HCT116 (cell line): Measurements from ENCODE around the gene SORL1-AS1.

ENCODE experiments used
- ATAC-seq: fragments of 200-7000 bp; cut with Tn5 transposase; 2 replicates; pipeline ENCODE4 v1.9.1; 2020; ENCODE audit warnings: mild to moderate bottlenecking, moderate library complexity
- BruUV-seq: library from RNA; stranded (reverse); fragments of 400-500 nt; replicated peaks from 2 replicates; lab custom pipeline; 2021; lab: Mats Ljungman, UMichigan
- CTCF ChIA-PET: fragments of 300-600 bp; sonication (Branson Sonifier 250); formaldehyde crosslinking; loops from one replicate; lab custom pipeline; 2021; ENCODE audit warnings: antibody characterized with exemption; lab: Charles Lee
- POLR2A ChIA-PET: fragments of 300-600, 350-600 bp; sonication (Branson Sonifier 250); formaldehyde crosslinking; loops from one replicate; lab custom pipeline; 2021; ENCODE audit warnings: antibody characterized with exemption; lab: Charles Lee
- RAD21 ChIA-PET, 2 experiments: fragments of 300-600 bp; sonication (Branson Sonifier 250); formaldehyde crosslinking; loops; one replicate each; lab custom pipeline; 2023; ENCODE audit warnings: low total read pairs in 2 of 2; ENCODE audit not compliant: uncharacterized antibody in 2 of 2, unreplicated experiment in 2 of 2, low non-redundant PET in 1 of 2; lab: Charles Lee
- DNase-seq: peaks from one replicate; pipeline ENCODE4 v3.0.0-alpha.2; 2010; ENCODE audit warnings: low read depth, low spot score
- H2AFZ ChIP-seq: fragments of 200-600 bp; shearing (Covaris generic), sonication (generic); 2 replicates; pipeline ENCODE4 v1.6.1; 2017; ENCODE audit warnings: low read depth, mixed run types, mixed read lengths, antibody characterized with exemption, low read length; ENCODE audit not compliant: poor library complexity, severe bottlenecking
- H3K27ac ChIP-seq: 2 replicates; pipeline ENCODE4 v1.5.1; 2012; ENCODE audit warnings: low read depth, low read length
- H3K27me3 ChIP-seq: fragments of 200-600 bp; sonication (generic); 2 replicates; pipeline ENCODE4 v1.6.1; 2016; ENCODE audit warnings: mixed run types, low read length, mixed read lengths; ENCODE audit not compliant: insufficient read depth
- H3K36me3 ChIP-seq, 2 experiments: fragments of 200-500 bp in 1 of 2; fragments of 200-600 bp in 1 of 2; sonication (Bioruptor generic) in 1 of 2; sonication (generic) in 1 of 2; 2 replicates each; pipeline versions ENCODE4 v1.5.1 to v1.6.1; 2014 to 2016; ENCODE audit warnings: low read length in 2 of 2, inconsistent platforms in 1 of 2, mixed read lengths in 1 of 2, mixed run types in 1 of 2; ENCODE audit not compliant: insufficient read depth in 2 of 2, control insufficient read depth in 1 of 2
- H3K4me1 ChIP-seq, 2 experiments: fragments of 200-600 bp in 1 of 2; sonication (generic) in 1 of 2; 2 replicates each; pipeline versions ENCODE4 v1.5.1 to v1.6.1; 2012 to 2017; ENCODE audit warnings: low read length in 2 of 2, inconsistent platforms in 1 of 2, mild to moderate bottlenecking in 1 of 2, mixed read lengths in 1 of 2, mixed run types in 1 of 2, moderate library complexity in 1 of 2; ENCODE audit not compliant: insufficient read depth in 2 of 2, control insufficient read depth in 1 of 2
- H3K4me2 ChIP-seq: fragments of 200-600 bp; sonication (generic); 2 replicates; pipeline ENCODE4 v1.6.1; 2017; ENCODE audit warnings: mixed run types, low read length, mixed read lengths
- H3K4me3 ChIP-seq, 2 experiments: fragments of 200-600 bp in 1 of 2; sonication (generic) in 1 of 2; replicated peaks in 1 of 2; 2 replicates each; pipeline ENCODE4 v1.5.1; 2011 to 2016; ENCODE audit warnings: low read length in 2 of 2, control low read depth in 1 of 2, low read depth in 1 of 2, mild to moderate bottlenecking in 1 of 2, mixed read lengths in 1 of 2, mixed run types in 1 of 2
- H3K79me2 ChIP-seq: fragments of 200-600 bp; sonication (generic); 2 replicates; pipeline ENCODE4 v1.6.1; 2017; ENCODE audit warnings: mild to moderate bottlenecking, mixed run types, low read length, moderate library complexity, mixed read lengths; ENCODE audit not compliant: insufficient read depth
- H3K9ac ChIP-seq: fragments of 200-600 bp; sonication (generic); 2 replicates; pipeline ENCODE4 v1.6.1; 2016; ENCODE audit warnings: low read length, mixed read lengths
- H3K9me2 ChIP-seq: fragments of 200-600 bp; sonication (generic), shearing (Covaris generic); 2 replicates; pipeline ENCODE4 v1.6.1; 2017; ENCODE audit warnings: mixed run types, mild to moderate bottlenecking, moderate library complexity; ENCODE audit not compliant: insufficient read depth
- H3K9me3 ChIP-seq, 2 experiments: fragments of 200-500 bp in 1 of 2; fragments of 200-600 bp in 1 of 2; sonication (Bioruptor generic) in 1 of 2; sonication (generic) in 1 of 2; 2 replicates each; pipeline ENCODE4 v1.6.1; 2014 to 2017; ENCODE audit warnings: low read length in 2 of 2, mixed read lengths in 2 of 2, inconsistent platforms in 1 of 2, low read depth in 1 of 2, mild to moderate bottlenecking in 1 of 2, mixed run types in 1 of 2, moderate library complexity in 1 of 2; ENCODE audit not compliant: control insufficient read depth in 1 of 2, insufficient read depth in 1 of 2
- H4K20me1 ChIP-seq: fragments of 200-600 bp; sonication (generic), shearing (Covaris generic); 2 replicates; pipeline ENCODE4 v1.6.1; 2017; ENCODE audit warnings: mixed run types, mild to moderate bottlenecking, moderate library complexity; ENCODE audit not compliant: insufficient read depth
- ELF1 ChIP-seq: IDR thresholded peaks from 2 replicates; pipeline ENCODE4 v1.6.1; 2012; ENCODE audit warnings: low read depth, borderline replicate concordance
- EZH2 ChIP-seq: fragments of 200-600 bp; sonication (generic); IDR thresholded peaks from 2 replicates; pipeline ENCODE4 v1.6.1; 2017; ENCODE audit warnings: antibody characterized with exemption, mixed run types
- EZH2phosphoT487 ChIP-seq: fragments of 200-600 bp; IDR thresholded peaks from 2 replicates; pipeline ENCODE4 v1.6.1; 2018; ENCODE audit warnings: antibody characterized with exemption, borderline replicate concordance
- FOSL1 ChIP-seq: IDR thresholded peaks from 2 replicates; pipeline ENCODE4 v1.6.1; 2012; ENCODE audit warnings: low read depth
- JUND ChIP-seq: IDR thresholded peaks from 2 replicates; pipeline ENCODE4 v1.6.1; 2012
- POLR2AphosphoS5 ChIP-seq: IDR thresholded peaks from 2 replicates; pipeline ENCODE4 v1.6.1; 2011; ENCODE audit warnings: mild to moderate bottlenecking, low read depth, low read length, moderate library complexity
- RAD21 ChIP-seq: IDR thresholded peaks from 2 replicates; pipeline ENCODE4 v1.6.1; 2012; ENCODE audit warnings: low read depth, mild to moderate bottlenecking
- SIN3A ChIP-seq: IDR thresholded peaks from 2 replicates; pipeline ENCODE4 v1.6.1; 2012; ENCODE audit warnings: low read depth
- SRF ChIP-seq: IDR thresholded peaks from 2 replicates; pipeline ENCODE4 v1.6.1; 2012; ENCODE audit warnings: low read depth
- YY1 ChIP-seq: IDR thresholded peaks from 2 replicates; pipeline ENCODE4 v1.6.1; 2011; ENCODE audit warnings: low read length, low read depth, moderate library complexity, mild to moderate bottlenecking; ENCODE audit not compliant: insufficient replicate concordance; ENCODE audit errors: extremely low read depth
- ZBTB33 ChIP-seq: IDR thresholded peaks from 2 replicates; pipeline ENCODE4 v1.6.1; 2011; ENCODE audit warnings: mild to moderate bottlenecking, low read length, moderate library complexity; ENCODE audit not compliant: insufficient replicate concordance; ENCODE audit errors: extremely low read depth
- ZFX ChIP-seq: fragments of 450-650 bp; IDR thresholded peaks from 2 replicates; pipeline ENCODE4 v1.6.1; 2017
- ZNF274 ChIP-seq: fragments of 200-500 bp; sonication (Bioruptor generic); IDR thresholded peaks from 2 replicates; pipeline ENCODE4 v1.6.1; 2014; ENCODE audit warnings: mild to moderate bottlenecking, low read depth, low read length, inconsistent platforms
- intact Hi-C: fragments of 100-400 bp; cut with micrococcal nuclease; formaldehyde crosslinking; loops from 2 replicates; pipeline ENCODE4 v1.10.0; 2022
- TF ChIP-seq, protein P1 (sequence below): IDR thresholded peaks from 2 replicates; pipeline ENCODE4 v1.6.1; 2012; ENCODE audit warnings: low read depth

SORL1-AS1 gene

GRCh38 chr11:121435132-121435531, 17.6 kb downstream of the SORL1-AS1 start (continued):
- TF ChIP-seq, protein P1, sequence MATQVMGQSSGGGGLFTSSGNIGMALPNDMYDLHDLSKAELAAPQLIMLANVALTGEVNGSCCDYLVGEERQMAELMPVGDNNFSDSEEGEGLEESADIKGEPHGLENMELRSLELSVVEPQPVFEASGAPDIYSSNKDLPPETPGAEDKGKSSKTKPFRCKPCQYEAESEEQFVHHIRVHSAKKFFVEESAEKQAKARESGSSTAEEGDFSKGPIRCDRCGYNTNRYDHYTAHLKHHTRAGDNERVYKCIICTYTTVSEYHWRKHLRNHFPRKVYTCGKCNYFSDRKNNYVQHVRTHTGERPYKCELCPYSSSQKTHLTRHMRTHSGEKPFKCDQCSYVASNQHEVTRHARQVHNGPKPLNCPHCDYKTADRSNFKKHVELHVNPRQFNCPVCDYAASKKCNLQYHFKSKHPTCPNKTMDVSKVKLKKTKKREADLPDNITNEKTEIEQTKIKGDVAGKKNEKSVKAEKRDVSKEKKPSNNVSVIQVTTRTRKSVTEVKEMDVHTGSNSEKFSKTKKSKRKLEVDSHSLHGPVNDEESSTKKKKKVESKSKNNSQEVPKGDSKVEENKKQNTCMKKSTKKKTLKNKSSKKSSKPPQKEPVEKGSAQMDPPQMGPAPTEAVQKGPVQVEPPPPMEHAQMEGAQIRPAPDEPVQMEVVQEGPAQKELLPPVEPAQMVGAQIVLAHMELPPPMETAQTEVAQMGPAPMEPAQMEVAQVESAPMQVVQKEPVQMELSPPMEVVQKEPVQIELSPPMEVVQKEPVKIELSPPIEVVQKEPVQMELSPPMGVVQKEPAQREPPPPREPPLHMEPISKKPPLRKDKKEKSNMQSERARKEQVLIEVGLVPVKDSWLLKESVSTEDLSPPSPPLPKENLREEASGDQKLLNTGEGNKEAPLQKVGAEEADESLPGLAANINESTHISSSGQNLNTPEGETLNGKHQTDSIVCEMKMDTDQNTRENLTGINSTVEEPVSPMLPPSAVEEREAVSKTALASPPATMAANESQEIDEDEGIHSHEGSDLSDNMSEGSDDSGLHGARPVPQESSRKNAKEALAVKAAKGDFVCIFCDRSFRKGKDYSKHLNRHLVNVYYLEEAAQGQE, result no peak
- TF ChIP-seq, all 23 proteins: peak for 0

DNA sequence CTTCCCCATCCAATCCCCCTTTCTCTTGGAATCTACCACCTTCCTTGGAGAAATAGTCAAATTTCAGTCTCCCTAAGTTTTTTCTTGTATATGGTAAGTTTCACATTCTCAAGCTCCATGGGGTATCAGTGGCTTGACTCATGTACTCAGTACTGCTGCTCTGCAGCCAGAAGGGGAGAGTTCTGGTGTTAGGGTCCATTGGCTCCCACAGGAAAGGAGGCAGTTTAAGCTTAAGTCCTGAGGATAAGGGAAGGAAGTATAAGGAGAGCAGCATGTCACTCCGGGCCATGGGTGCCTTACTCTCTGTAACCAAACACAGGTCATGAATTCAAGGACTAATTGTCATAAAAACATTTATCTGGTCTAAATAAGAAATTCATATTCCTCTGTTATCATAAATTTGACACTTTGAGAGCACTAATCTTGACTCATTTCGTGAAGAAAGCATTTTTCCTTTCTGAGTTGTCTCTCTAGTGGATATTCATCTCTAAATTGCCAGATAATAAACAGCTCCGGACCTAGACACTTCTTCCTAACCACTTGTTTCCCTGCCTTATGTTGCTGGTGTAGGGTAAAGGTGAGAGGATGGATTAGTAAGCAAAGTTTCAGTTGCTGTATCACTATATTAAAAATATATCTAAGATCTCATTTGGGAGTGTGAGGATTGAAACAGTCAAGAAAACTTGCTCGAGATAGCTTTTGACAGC, 20.8 kb downstream of the SORL1-AS1 start:
- Histone ChIP-seq H3K79me2 (no peaks in the 10 kb centered on the region), H3K36me3 (no peaks in the 10 kb centered on the region), H3K27me3 (peaks cover 16% of the 10 kb centered on the region; the same call in 1 of the 2 replicates), H3K4me2 (no peak overlapping the region), H2AFZ (no peak overlapping the region), H3K27ac (no peak overlapping the region), H3K9me3 (no peaks in the 10 kb centered on the region), H3K9ac (no peak overlapping the region), H4K20me1 (no peaks in the 10 kb centered on the region), H3K4me1 (peaks cover 0 to 4% of the 10 kb centered on the region in 2 experiments; a peak in 1 of 4 replicates), H3K9me2 (no peaks in the 10 kb centered on the region), H3K4me3 (no peak overlapping the region)
- BruUV-seq, result no TSS peak
- intact Hi-C loops, result no loop called here
- ATAC-seq, result no peak
- no peak for DNase-seq
- RAD21 ChIA-PET, result interaction anchor here in 1 of 2 experiments (0.5 kb wide), 1 partner anchor 14 kb away, joined by 3 read pairs; no protein-coding TSS in a partner anchor
- TF ChIP-seq POLR2AphosphoS5, result no peak
- TF ChIP-seq SRF, result no peak
- TF ChIP-seq EZH2phosphoT487, result no peak
- no peak for TF ChIP-seq EZH2
- TF ChIP-seq JUND, result no peak
- TF ChIP-seq ZNF274, result no peak
- TF ChIP-seq FOSL1, result no peak
- no peak for TF ChIP-seq SIN3A
- TF ChIP-seq ELF1, result no peak
- TF ChIP-seq YY1, result no peak
- no peak for TF ChIP-seq RAD21
- TF ChIP-seq ZBTB33, result no peak
- TF ChIP-seq ZFX, result no peak
- TF ChIP-seq, protein P1, result no peak
- CTCF ChIA-PET, result no interaction called here
- POLR2A ChIA-PET, result interaction anchor here (0.6 kb wide), 1 partner anchor 9 kb away, joined by 4 read pairs; no protein-coding TSS in a partner anchor
